ENCODE data around the gene ABHD6. TPM values are rescaled to one million over a fixed set of nuclear protein-coding genes. Genes with fewer than 3 reads are reported as not detected.

The ABHD6 gene
- total and polyA plus RNA-seq, 9 of the 15 experiments (the other 6 are each of a cell fraction or from before 2014, with no cell fraction given): 0.53 to 3.6 (median 2.5) TPM

GRCh38 chr3:58305882-58306711, 68.5 kb downstream of the ABHD6 start, which contains the start of the genes HTD2 and RPP14 (continued):
- TF ChIP-seq, protein P1, sequence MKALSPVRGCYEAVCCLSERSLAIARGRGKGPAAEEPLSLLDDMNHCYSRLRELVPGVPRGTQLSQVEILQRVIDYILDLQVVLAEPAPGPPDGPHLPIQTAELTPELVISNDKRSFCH (CRISPR knock-in tag; IDR thresholded peaks at IDR 0.05): no peak
- TF ChIP-seq, protein P1 (tag; IDR thresholded peaks at IDR 0.05): no peak
- TF ChIP-seq ARID1B (IDR thresholded peaks at IDR 0.05) (peak; percentile 44), TRIM28 (IDR thresholded peaks at IDR 0.05) (no peak), ELK3 (CRISPR knock-in tag; IDR thresholded peaks at IDR 0.05) (no peak), RBM39 (optimal IDR thresholded peaks at IDR 0.05; ENCODE audit: low read depth, low read length) (no peak), NFE2 (IDR thresholded peaks at IDR 0.05; ENCODE audit: low read depth) (no peak), RBM22 (IDR thresholded peaks at IDR 0.05; ENCODE audit: low read depth, low read length, poor library complexity, severe bottlenecking) (no peak), ZNF431 (CRISPR knock-in tag; IDR thresholded peaks at IDR 0.05) (0 out of 2 replicates have a peak, but pooled peaks have one; percentile 34), NBN (IDR thresholded peaks at IDR 0.05; ENCODE audit: low read depth) (peak; percentile 97), CREB1 (IDR thresholded peaks at IDR 0.05) (peak; percentile 95), CREB1 (CRISPR knock-in tag; IDR thresholded peaks at IDR 0.05) (peak; percentile 97), KAT2B (IDR thresholded peaks at IDR 0.05; ENCODE audit: low read depth, low read length) (no peak), ETS2 (tag; IDR thresholded peaks at IDR 0.05; ENCODE audit: borderline replicate concordance, poor library complexity, severe bottlenecking) (no peak), RREB1 (CRISPR knock-in tag; IDR thresholded peaks at IDR 0.05) (no peak), ZNF165 (CRISPR knock-in tag; IDR thresholded peaks at IDR 0.05; ENCODE audit: borderline replicate concordance) (no peak), BMI1 (IDR thresholded peaks at IDR 0.05; ENCODE audit: low read length) (no peak), PCBP1 (IDR thresholded peaks at IDR 0.05; ENCODE audit: low read depth, low read length, poor library complexity, severe bottlenecking) (peak; percentile 30), MAFG (tag; conservative IDR thresholded peaks at IDR 0.05) (0 out of 2 replicates have a peak, but pooled peaks have one; percentile 5), GATA2 (CRISPR knock-in tag; IDR thresholded peaks at IDR 0.05) (no peak), ZNF133 (CRISPR knock-in tag; IDR thresholded peaks at IDR 0.05) (no peak)

All from K562 (cell line).